ENCODE measurements around the gene HTR1A. TPM values are rescaled to one million over a fixed set of nuclear protein-coding genes. Genes with fewer than 3 reads are reported as not detected.

Gene HTR1A
- polyA plus RNA-seq, 6 donors from 2014 or later = not detected

DNA sequence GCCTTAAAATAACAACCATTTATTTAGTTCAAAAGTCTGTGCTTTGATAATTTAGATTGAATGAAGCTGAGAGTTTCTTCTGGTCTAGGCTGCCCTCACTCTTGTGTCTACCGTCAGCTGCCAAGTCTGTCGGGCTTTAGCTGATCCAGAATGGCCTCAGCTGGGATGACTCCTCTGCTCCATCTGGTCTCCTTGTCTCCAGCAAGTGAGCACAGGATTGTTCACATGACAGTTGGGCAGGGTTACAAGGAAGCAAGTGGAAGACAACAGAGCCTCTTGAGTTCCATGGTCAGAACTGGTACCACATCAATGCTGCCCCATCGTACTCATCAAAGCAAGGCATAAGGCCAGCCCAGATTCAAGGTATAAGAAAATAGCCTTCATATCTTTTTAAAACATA lies 9.0 kb downstream of the HTR1A start:
- Mint-ChIP-seq H3K36me3 (no peaks in the 10 kb centered on the region), H3K9me3 (peaks cover 0 to 9% (median 0%) of the 10 kb centered on the region in 7 donors), H3K4me3 (no peak overlapping the region), H3K27ac (no peak overlapping the region), H3K4me1 (no peaks in the 10 kb centered on the region), H3K27me3 (peaks cover under 1 to 1% (median 1%) of the 10 kb centered on the region in 3 donors)
- no peak for DNase-seq
- ATAC-seq (ENCODE audit: low read depth in 2 of 2) = no peak

DNA sequence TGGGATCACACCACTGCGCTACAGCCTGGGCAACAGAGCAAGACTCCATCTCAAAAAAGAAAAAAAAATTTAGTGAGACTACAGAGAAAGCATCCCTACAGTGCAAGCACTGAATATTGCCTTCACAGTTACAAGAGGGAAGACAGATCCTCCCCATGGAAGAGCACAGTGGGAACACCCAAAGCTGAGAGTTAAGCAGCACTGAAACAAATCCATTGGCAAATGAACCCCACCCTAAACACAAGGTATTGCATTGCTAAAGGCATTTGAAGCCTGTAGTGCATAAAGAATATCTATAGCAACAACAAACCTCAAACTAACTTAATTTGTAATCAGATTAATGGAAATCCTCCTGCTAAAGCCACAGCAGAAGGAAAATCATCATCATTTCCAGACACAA lies 27.1 kb downstream of the HTR1A start:
- Mint-ChIP-seq H3K9me3 (peaks cover 0 to 5% (median 4%) of the 10 kb centered on the region in 7 donors), H3K27me3 (no peaks in the 10 kb centered on the region), H3K36me3 (no peaks in the 10 kb centered on the region), H3K27ac (no peak overlapping the region), H3K4me3 (no peak overlapping the region), H3K4me1 (no peaks in the 10 kb centered on the region)
- no peak for DNase-seq
- ATAC-seq (ENCODE audit: low read depth in 2 of 2) = no peak

DNA sequence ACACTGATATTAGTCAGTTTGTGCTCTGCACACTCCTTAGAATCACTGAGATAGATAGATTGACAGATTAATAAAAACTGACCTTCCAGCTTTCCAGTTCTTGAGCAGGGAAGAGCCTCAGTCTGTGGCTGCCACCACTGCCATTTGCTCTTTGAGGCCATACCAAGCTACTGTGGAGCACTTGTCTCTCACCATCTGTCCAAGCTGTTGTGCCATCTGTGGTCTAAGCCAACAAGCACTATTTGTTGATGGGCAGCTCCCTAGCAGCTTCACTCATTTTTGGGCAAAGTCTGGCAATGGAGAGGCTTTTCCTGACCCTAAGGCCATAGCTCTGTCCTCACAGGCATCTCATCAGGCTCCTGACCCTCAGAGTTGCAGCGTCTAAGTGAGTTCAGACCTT lies 30.4 kb downstream of the HTR1A start:
- no peak overlapping the region for H3K4me3 Mint-ChIP-seq
- DNase-seq (no peak), ATAC-seq (ENCODE audit: low read depth in 2 of 2) (no peak)
- peaks cover 0 to 5% (median 1%) of the 10 kb centered on the region in 7 donors for H3K9me3 Mint-ChIP-seq
- H3K36me3 Mint-ChIP-seq = no peaks in the 10 kb centered on the region
- H3K27ac Mint-ChIP-seq = no peak overlapping the region
- H3K4me1 Mint-ChIP-seq = no peaks in the 10 kb centered on the region
- H3K27me3 Mint-ChIP-seq = no peaks in the 10 kb centered on the region

DNA sequence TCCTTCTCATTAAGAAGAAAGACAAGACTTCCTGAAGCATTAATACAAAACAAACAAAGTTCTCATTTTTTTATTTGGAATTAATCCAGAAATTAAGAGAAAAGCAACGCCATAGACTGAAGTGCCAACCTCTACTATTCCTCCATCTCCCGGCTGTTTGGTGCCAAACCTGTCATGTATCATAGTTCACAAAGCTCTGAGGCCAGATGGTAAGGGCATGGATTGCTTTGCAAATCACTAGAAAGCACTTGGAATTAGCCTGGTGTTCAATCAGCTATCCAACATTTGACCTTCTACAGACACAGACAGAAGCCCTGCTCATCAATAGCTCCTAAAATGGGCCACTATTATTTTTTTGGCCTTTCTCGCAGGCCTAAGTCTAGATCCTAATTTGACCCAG lies 33.8 kb downstream of the HTR1A start:
- no peaks in the 10 kb centered on the region for H3K4me1 Mint-ChIP-seq
- H3K27me3 Mint-ChIP-seq = no peaks in the 10 kb centered on the region
- peaks cover 0 to 4% (median 0%) of the 10 kb centered on the region in 7 donors for H3K9me3 Mint-ChIP-seq

DNA sequence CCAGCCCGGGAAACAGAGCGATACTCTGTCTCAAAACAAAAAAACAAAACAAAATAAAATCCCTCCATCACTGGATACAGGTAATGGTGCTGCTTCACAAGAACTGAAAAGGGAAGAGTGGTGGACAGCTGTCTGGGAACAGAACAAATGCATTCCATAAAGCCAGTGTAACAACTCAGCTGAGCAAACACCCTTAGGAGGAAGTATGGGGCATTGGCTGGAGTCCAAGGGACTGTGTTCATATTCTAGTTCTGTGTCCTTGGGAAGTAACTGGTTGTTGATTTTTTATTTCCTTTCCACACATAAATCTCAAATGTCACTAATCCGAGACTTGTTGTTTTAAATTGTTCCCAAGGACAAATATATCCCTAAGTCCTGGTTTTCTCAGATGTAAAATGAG lies 38.3 kb downstream of the HTR1A start:
- ATAC-seq (ENCODE audit: low read depth in 2 of 2) (no peak), DNase-seq (no peak)
- Mint-ChIP-seq H3K4me3 (no peak overlapping the region), H3K4me1 (no peaks in the 10 kb centered on the region), H3K27me3 (no peaks in the 10 kb centered on the region), H3K27ac (no peak overlapping the region), H3K36me3 (no peaks in the 10 kb centered on the region), H3K9me3 (peaks cover 0 to 10% (median 2%) of the 10 kb centered on the region in 7 donors)

More for the DNA sequence above, 33.8 kb downstream of the HTR1A start:
- Mint-ChIP-seq H3K36me3 (no peaks in the 10 kb centered on the region), H3K4me3 (no peak overlapping the region), H3K27ac (no peak overlapping the region)
- DNase-seq (no peak), ATAC-seq (ENCODE audit: low read depth in 2 of 2) (no peak)

DNA sequence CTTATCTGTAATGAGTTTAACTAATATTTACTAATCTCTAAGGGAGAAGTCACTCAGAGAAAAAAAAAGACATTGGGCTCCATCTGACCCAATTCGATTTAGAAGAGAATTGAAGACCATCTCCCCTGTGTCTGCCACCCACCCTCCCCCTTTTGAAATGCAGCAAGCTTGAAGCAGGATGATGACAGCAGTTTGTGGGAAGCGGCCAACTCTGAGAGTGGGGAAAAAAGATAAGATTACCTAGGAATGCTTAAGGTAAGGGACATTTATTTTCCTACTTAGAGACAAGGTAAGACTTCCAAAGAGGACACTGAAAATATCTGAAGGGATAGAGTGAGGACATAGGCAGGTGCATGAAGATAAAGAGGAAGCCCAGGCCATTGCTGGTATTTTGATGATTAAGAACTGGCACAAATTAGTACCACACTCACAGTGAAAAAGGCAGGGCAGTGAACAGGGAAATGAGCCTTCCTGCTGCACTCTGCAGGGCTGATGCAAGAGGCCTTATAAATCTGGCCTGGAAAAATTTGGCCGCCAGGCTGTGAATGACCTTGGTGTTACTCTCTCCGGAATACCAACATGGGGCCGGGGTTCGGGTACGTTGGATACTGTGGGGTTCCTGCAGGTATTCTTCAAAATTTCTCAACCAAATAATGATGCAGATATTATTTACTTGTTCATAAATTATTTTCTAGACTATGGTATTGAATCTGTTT lies 42.3 kb downstream of the HTR1A start:
- Mint-ChIP-seq H3K4me3 (no peak overlapping the region), H3K9me3 (peaks cover 0 to 10% (median 2%) of the 10 kb centered on the region in 7 donors), H3K27me3 (no peaks in the 10 kb centered on the region), H3K36me3 (no peaks in the 10 kb centered on the region), H3K27ac (no peak overlapping the region), H3K4me1 (no peaks in the 10 kb centered on the region)
- no peak for ATAC-seq (ENCODE audit: low read depth in 2 of 2)
- DNase-seq = no peak

DNA sequence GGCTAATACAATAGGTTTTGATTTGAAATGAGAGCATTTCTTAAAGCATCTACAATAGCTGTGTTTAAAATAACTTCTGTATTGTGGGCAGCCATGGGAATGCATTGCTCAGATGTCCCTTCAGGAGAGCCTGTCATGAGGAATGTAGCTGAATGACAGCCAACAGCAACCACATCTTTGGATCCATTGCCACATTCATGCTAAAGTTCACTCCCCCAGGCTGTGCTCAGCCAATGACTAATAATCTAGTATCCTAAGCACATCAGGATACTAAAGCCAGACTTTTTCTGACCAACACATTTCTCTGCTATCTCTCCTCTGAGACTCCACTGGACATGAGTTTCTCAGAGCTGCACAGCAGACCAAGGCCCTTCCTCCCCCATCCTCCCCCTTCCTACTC lies 45.5 kb downstream of the HTR1A start:
- ATAC-seq (ENCODE audit: low read depth in 2 of 2) = no peak
- H3K9me3 Mint-ChIP-seq = peaks cover 0 to 10% (median 2%) of the 10 kb centered on the region in 7 donors
- no peaks in the 10 kb centered on the region for H3K27me3 Mint-ChIP-seq
- no peak overlapping the region for H3K27ac Mint-ChIP-seq
- no peak for DNase-seq
- no peak overlapping the region for H3K4me3 Mint-ChIP-seq
- H3K36me3 Mint-ChIP-seq = no peaks in the 10 kb centered on the region
- H3K4me1 Mint-ChIP-seq = no peaks in the 10 kb centered on the region

DNA sequence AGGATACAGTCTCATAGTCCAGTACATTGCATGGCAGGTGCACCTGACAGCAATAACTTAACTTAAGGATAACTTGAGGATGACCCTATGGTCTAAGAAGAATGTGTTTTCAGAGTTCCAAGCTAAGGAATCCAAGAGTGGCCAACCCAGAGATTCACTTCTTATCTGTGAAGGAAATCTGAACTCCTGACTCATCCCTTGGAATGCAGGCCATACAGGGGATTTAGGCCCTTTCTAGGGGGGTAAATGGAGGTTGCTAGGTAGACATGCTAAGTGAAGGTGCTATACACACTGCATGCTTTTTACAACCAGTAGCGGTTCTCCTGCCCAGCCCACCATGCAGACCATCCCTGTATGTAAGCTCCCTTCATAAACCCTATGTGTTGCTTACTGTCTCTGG lies 50.4 kb downstream of the HTR1A start:
- no peak overlapping the region for H3K4me3 Mint-ChIP-seq
- H3K27ac Mint-ChIP-seq = no peak overlapping the region
- no peaks in the 10 kb centered on the region for H3K36me3 Mint-ChIP-seq
- no peak for ATAC-seq (ENCODE audit: low read depth in 2 of 2)
- no peaks in the 10 kb centered on the region for H3K27me3 Mint-ChIP-seq
- H3K9me3 Mint-ChIP-seq = peaks cover 0 to 20% (median 2%) of the 10 kb centered on the region in 7 donors
- no peaks in the 10 kb centered on the region for H3K4me1 Mint-ChIP-seq
- DNase-seq = no peak

Other genes with a start within 250 kb of the HTR1A start
- not detected for gene RNF180, start 203.4 kb upstream of the HTR1A start, polyA plus RNA-seq (ENCODE audit: low read depth in 6 of 6)